Suppressor macrophage treated with lipopolysaccharide for 4 hours (primary cell): Measurements from ENCODE around the gene ARHGEF38.

ENCODE experiments used
- DNase-seq: peaks from one replicate; pipeline ENCODE4 v3.0.0-alpha.2; 2020

The ARHGEF38 gene, protein sequence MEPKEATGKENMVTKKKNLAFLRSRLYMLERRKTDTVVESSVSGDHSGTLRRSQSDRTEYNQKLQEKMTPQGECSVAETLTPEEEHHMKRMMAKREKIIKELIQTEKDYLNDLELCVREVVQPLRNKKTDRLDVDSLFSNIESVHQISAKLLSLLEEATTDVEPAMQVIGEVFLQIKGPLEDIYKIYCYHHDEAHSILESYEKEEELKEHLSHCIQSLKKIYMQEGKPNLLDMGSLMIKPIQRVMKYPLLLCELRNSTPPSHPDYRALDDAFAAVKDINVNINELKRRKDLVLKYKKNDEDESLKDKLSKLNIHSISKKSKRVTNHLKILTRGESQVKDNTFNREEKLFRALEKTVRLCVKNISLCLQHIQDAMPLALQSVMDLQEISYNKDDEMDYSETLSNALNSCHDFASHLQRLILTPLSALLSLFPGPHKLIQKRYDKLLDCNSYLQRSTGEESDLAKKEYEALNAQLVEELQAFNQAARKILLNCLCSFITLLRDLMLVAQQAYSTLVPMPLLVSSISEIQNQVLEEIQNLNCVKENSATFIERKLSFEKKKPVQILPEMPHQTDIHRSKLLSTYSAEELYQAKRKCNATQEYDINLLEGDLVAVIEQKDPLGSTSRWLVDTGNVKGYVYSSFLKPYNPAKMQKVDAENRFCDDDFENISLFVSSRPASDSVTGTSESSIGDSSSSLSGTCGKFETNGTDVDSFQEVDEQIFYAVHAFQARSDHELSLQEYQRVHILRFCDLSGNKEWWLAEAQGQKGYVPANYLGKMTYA

DNA sequence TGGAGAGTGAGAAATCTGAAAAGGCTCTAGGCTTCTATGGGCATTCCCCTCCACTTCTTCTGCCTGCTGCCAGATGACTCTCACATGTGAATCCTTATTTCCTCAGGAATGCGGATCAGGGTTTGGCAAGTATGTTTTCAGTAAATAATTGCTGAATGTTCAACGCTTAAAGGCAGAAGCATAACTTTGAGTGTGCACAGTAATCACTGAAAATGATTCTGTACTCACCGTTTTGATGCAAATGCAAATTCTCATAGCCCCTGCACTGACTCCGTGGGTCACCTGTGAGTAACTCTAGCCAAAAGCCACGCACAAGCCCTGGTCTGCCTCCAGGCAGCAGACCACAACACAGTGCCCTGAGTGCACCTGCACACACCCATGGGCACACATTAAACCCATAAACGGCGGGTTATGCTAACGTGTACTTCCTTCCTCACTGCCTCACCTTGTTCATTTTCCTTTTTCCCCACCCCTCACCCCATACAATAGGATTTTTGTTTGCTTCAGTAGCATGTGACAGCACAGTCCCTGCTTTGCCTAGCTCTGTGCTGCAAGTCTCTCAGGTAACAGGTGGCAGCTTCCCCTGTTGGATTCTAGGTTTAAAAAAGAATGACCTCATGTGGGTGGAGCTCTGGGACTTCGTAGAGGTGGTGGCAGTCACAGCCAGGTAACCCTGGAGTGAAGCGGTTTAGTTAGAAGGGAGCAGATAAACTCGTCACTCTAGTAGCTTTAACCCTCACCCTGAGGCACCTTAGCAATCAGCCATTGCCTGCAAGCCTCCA, at the start of gene ARHGEF38:
Gene ARHGEF38, plus strand, starts transcription at position 656 of the 782 bp plus-strand sequence. CDS start 146 bp downstream, outside the sequence.
- no peak for DNase-seq

DNA sequence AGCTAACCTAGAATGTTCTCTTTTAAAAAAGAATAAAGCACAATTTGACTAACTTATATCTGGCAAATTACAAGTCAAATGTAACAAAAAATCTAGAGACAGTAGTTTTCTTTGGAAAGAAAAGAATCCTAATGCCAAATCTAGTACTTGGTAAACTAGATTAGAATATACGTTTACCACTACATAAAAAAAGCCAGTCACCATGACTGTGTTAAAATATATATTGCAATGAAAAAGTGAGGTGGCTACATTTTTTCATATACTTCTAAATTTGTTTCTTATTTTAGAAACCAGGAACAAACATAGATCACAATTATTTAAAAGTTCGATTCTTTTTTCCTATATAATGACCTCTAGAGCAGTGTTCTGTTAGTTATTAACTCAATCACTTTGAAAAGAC, 48.9 kb upstream of the ARHGEF38 start:
- no peak for DNase-seq

DNA sequence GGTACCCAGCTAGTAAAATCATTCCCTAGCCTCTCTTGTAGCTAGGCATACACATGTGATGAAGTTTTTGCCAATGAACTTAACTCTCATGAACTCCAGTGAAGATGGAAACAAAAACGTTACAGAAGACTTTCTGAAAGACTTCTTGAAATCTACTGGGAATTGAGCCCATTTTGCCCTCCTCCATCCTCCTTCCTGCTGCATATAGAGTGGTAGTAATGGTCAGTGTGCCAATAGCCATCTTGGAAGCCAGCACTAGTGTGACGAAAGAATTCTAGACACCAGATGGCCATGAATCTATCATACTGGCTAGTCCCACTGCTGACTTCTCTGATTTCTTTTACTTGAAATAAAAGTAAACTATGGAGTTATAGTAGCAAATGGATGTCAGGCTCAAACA, 47.7 kb upstream of the ARHGEF38 start:
- DNase-seq = no peak

DNA sequence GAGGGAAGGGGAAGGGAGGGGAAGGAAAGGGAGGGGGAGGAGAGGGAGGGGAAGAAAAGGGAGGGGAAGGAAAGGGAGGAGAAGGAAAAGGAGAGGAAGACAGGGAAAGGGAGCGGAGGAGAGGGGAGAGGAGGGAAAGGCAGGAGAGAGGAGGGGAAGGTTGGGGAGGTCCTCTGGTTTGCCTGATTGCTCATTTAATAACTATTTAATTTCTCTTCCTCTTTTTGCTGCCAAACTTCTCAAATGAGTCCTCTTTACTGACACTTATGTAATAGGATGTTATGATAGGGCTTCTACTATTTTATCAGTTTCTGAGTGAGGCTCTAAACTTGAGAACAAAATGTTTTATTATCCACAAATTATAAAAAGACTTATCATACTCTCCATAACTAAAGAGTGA, 43.1 kb upstream of the ARHGEF38 start:
- peak; percentile 56 for DNase-seq

DNA sequence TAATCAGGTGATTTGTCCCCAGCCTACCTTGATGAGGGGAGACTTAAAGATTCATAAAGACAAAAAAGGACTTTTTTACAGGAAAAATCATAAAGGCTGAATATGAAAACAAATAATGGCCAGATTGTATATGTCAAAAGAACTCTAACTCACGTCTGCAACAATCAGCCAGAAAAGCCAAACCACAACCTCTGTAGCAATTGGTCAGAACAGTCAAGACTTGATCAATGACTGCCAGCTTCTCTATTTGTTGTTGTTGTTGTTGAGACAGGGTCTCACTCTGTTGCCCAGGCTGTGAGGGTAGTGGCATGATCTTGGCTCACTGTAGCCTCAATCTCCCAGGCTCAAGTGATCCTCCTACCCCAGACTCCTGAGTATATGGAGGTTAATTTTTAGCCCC, 42.7 kb upstream of the ARHGEF38 start:
- no peak for DNase-seq

DNA sequence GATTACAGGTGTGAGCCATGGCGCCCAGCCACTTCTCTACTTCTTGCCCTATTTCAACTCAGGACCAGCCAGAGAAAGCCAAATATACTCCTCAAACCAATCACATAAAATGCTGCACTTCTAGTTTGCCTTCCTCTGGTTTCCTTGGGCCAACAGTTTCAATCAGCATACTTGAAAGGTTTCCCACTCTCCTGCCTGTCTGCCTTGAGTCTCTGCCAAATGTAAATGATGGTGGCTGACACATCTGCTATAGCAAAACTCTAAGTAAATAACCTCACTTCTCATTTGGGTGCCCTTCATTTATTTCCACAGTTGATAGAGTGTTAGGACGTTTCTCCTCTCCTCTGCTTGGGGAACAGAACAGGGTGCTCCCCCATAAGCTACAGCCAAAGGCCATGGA, 42.2 kb upstream of the ARHGEF38 start:
- no peak for DNase-seq

DNA sequence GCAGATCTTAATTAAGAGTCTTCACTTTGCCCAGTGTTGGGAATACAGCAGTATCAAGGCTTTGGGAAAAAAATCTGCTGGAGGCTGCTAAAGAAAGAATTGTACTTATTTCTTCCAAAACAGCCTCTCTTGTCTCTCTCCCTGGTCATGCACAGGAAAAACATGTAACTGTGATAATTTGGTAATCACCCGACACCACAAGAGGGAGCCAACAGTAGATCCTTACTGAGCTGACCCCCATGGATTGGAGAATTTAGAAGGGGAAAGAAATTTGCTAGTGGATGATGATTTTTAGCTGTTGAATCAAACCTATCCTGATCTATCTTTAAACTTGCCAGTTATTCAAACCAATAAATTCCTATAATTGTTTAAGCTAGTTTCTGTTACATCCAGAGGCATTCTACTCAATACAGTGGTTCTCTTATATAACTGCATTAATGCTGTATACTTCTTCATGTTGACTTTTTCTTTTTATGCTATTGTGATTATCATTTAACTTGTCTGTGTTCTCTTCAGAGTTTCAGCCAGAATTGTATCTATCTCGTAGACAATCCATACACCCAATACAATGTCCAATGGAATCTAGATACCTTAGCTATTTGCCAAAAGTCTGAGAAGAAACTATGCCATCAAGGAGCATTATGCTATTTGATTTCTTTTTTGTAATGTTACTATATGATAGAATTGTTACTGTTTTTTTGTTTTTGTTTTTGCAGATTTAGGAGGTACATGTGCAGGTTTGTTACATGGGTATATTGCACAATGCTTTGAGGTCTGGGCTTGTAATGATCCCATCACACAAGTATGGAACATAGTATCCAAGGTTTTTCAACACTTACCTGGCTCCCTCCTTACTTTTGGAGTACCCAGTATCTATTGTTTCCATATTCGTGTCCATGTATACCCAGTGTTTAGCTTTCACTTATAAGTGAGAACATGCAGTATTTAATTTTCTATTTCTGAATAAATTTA, 31.3 kb upstream of the ARHGEF38 start:
- DNase-seq = peak; percentile 41

DNA sequence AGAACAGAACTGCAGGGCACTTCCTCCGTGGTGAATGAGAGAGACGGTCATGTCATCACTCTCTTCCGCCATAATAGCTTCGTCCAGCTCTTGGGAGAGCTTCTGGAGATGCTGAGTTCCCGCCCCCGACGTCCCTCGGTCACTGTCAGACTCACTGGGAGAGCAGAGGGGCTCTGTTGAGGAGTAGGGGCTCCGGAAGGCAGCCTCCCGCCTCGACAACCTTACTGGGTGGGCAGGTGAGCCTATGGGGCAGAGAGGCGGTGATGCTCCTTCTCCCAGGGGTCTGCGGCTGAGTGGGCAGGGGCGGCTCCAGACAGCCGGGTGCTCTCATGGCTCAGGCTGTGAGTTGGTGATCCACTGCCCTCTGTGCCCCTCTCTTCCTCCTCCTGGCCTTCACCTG, 25.8 kb upstream of the ARHGEF38 start:
- DNase-seq = no peak

DNA sequence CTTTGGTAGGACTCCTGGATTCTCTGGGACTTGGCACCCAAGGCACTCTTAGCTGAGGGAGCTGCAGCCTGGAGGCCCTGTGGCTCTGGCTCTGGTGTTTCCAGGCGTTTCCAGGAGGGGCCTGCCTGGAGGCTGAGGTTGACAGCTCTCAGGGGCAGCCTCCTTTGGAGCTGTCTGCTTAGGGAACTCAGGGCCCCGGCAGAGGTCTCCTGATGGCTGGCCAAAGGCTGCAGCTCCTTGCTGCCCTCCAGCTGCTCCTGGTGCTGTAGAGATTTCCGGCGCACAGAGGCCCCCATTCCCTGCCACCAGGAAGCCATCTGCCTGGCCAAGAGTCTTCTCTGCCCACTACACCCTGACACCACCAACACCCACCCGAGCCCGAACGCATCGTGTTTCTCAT, 25.3 kb upstream of the ARHGEF38 start:
- no peak for DNase-seq

DNA sequence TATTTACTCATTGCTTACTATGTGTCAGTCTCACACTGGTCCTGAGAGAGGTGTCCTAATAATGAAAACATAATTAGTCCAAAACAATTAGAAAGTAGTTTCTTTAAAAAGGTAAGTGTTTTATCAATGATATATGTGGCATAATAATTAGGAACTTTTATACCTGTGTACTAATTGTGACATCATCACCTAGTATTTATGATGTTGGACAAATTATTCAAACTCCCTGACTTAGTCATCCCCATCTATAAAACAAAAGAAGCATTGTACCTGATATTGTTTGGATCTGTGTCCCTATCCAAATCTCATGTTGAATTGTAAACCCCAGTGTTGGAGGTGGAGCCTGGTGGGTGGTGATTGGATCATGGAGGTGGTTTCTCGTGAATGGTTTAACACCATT, 15.8 kb upstream of the ARHGEF38 start:
- no peak for DNase-seq

DNA sequence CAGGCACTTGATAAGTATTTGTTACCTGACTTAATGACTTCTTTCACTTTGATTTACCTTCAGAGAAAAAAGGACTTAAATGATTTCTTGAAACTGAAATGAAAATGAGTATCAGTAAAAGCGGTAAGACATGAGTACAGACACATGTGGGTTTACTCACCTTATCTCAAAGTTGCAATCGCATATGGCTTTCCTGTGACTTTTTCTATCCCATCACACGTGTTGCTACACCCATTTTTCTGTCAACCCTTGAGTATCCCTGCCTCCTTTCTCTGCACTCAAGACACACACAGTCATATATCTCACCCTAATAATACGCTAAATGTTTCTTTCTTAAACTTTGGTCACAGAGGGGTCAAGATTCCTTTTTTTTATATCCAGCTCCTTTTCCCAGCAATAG, 11.0 kb upstream of the ARHGEF38 start:
- DNase-seq = no peak

DNA sequence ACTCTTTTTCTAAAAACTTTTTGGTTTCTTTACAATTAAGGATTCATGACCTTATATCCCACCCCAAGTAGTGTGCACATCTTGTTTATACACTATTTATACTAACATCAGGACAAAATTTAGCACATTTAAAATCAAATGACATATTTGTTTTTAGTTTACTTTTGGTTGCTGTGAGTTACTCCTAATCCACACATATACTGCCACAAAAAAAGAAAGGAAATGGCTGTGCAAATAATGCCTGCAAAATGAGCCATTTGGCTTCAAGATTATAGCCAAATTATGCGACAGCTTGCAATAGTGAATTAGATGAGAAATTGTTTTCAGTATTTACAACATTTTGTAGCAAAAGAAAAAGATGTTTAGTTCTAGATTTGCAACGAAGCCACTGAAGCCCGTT, 10.4 kb upstream of the ARHGEF38 start:
- no peak for DNase-seq

DNA sequence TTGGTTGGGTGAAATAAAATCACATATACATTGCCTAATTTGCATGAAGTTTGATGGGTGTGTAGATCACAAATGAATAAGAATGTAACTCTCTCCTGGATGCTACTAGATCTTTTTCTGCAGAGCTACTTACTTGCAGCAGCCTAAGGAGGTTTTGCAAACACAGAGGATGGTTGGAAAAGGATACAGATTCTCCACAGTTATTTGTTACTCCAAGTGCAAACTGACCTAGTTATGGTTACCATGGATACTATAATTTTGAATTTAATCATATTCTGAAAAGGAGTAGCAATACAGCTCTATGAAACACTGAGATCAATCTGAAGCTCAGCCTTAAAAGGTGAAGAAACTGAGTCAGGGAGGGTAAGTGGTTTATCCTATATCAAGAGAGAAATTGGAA, 9.1 kb upstream of the ARHGEF38 start:
- no peak for DNase-seq

DNA sequence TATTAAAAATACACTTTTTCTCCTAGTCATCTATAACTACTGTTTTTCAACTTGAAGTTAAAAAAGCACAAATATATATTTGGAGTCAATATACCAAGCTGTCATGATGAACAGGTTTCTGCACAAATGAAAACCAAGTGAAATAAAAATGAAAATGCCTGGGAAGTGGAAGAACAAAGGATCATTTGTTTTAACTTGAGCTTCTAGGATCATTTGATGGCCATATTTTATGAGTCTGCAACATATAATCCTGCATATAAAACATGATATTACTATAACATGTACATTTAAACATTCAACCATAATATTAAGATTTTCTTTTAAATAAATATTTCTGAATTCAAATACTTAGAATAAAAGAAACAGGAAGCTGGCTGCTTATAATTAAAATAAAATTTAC, 8.5 kb upstream of the ARHGEF38 start:
- no peak for DNase-seq

DNA sequence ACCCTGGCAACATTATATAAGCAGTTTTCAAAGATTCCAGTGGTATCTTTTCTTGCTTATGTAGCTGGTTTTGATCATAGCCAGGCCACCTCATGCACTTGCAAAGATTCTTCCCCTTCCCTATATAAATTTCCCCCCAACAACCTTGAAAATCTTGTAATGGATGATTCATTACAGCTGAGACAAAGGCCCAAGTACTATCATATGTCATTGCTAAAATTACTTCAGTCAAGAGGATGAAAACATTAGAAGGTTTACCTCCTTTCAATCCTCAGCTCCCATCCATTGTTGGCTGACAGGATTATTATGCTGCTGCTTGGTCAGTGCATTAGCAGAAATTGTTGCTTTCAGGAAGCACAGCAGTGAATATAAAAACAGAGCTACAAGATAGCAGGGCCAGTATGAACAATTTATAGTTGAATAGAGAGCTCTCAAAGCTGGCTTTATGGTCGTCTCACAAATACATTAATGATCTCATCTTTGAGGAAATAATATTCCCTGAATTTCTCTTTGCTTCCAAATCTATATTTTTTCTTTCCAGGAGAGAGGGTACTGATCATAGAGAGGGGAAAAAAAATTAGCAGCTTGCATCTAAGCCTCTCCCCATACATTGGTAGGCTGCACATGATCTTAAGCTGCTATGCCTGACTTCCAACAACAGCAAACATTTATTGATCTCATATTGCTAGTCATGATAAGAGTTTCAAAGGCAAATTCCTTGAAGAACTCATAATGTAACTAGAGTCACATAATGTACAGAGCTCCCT, 7.7 kb upstream of the ARHGEF38 start:
- no peak for DNase-seq

DNA sequence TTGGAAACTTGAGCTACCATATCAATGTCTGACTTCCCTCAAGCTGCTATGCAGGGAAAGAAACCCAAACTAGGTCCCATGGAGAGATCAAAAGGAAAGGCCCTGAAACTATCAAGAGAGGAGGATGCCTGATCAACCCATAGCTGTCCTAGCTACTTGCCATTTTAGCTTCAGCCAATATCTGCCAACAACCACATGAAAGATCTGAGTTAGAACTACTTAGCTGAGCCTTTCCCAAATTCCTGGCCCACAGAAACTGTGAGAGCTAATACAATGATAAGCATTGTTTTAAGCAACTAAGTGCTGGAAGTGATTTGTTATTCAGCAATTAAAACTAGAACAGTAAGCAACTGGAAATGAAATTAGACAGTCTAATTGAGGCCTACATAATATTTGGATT, 6.3 kb upstream of the ARHGEF38 start:
- DNase-seq = no peak

DNA sequence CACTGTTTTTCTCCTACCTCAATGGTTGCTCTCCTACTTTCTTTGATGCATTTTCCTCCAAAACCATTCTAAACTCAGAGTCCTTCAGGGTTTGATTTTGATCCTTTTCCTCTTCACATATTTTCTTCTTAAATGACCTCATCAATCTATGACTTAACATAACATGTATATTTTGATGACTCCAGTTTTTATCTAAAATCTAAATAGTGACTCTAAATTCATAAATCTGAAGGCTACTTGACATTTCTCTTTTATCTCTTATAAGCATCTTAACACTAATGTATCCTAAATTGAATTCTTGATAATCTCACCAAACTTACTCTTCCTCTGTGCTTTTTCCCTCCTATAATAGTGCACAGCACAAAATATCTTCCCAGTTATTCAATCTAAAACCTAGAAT, 4.7 kb upstream of the ARHGEF38 start:
- no peak for DNase-seq

DNA sequence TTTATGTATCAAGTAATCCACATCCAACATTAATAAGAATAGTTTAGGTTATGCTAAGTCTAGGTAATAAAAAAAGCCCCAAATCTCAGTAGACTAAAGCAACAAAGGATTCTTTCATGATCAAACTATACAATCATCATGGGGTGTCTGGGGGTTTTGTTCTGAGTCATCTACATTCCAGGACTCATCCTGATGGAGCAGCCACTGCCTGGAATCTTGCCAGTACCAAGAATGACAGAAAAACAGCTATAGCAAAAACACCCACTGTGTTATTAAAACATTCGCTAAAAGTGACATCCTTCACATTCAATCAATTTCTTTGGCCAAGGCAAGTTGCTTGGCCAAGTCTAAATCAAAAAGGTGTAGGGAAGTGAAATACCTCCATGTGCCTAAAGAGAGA, 3.9 kb upstream of the ARHGEF38 start:
- DNase-seq = no peak

DNA sequence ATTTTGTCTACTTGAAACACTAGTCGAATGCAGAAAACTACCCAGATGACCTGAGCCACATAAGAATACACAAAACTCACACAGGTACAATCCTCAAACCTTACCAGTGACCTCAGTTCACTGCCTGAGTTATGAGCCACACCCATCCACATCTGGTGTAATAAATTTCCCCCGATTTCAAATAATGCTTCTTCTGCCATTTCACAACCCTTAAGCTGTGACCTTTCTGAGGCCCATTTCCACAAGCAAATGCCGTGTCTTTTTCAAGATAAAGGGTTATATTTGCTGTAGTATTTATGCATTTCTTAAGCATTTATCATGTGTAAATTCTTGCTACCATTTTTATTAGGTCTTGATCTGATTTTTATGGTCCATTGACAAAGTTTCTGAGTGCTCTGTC, 1.8 kb upstream of the ARHGEF38 start:
- no peak for DNase-seq

DNA sequence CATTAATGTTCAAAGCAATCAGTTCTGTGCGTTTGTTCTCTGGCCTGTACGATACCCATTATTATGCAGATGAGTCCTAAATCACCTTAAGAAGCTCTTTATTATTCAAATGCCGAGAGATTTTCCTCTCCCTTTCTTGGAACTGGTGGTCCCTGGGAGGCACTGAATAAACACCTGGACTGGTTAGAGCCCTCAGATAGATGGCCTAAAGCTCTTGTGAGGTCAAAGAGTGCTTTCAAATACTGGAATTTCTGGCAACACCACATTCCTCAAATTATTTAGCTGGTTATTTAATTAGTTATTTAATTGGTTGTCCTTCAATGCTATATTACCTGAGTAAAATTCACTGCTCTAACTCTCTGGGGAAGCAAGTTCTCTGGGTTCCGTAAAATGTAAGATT, 3.0 kb downstream of the ARHGEF38 start:
- DNase-seq = no peak

DNA sequence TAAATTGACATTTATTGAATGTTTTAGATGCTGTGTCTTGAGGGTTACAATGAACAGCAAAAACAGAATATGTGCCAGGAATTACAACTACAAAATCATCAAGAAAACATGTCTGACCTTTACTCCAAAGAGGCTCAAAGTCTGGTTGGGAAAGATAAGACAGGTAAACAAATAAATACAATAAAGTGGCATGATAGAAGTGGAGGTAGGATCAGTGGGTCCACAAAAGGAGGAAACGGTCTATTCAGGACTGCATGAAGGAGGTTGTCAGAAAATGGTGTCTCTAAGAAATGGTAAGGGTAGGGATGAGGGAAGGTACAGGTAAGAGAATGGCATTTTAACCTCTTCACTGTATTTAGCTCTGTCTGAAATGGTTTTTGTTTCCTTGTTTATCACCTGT, 3.8 kb downstream of the ARHGEF38 start:
- no peak for DNase-seq

DNA sequence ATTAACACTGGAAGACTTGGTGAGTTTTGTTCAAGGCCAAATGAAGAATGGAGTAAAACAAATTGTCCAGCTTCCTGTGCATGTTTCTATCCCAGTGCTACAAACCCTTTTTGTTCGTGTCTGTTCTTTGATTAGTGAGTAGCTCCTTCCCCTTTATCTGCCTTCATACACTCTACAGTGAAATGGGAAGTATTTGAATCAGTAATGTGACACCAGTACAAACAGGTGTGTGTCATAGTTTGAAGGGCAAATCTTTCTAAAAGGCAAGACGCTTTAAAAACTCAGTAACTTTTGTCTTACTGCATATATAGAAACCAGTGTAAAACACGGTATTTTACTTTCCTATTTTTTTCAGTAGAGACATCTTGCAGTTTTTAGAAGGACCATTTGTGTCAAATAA, 5.9 kb downstream of the ARHGEF38 start:
- DNase-seq = no peak
